NCI-H2196 treated with DMSO at 0.1 percent for 48 hours (cell line): ENCODE results near the gene GOLGA6L7.
"Not testable (repeated sequence)": the region's sequence is repeated elsewhere in the genome, so short reads cannot be mapped to it uniquely, and the experiment has no call there.

ENCODE experiments used
- DNase-seq: peaks from one replicate; lab custom pipeline; 2025; ENCODE audit not compliant: unreplicated experiment; lab: John Stamatoyannopoulos, UW

GOLGA6L7 gene

GRCh38 chr15:28884151-28884940 is 35.9 kb upstream of the GOLGA6L7 start:
- no peak for DNase-seq

GRCh38 chr15:28881600-28881999 is 33.2 kb upstream of the GOLGA6L7 start:
- no peak for DNase-seq

- no peak for DNase-seq
Measured at GRCh38 chr15:28881170-28881569, 32.7 kb upstream of the GOLGA6L7 start.

GRCh38 chr15:28880680-28881079 is 32.2 kb upstream of the GOLGA6L7 start:
- DNase-seq = no peak

- DNase-seq = no peak
Measured at GRCh38 chr15:28879551-28879950, 31.1 kb upstream of the GOLGA6L7 start.

- DNase-seq = no peak
Measured at GRCh38 chr15:28878209-28878608, 29.8 kb upstream of the GOLGA6L7 start.

- DNase-seq = no peak
Measured at GRCh38 chr15:28876845-28877185, 28.4 kb upstream of the GOLGA6L7 start.

- no peak for DNase-seq
Measured at GRCh38 chr15:28876131-28876844, 27.8 kb upstream of the GOLGA6L7 start.

GRCh38 chr15:28875461-28876000 is 27.1 kb upstream of the GOLGA6L7 start:
- no peak for DNase-seq

- no peak for DNase-seq
Measured at GRCh38 chr15:28873585-28874190, 25.2 kb upstream of the GOLGA6L7 start.

- DNase-seq = no peak
Measured at GRCh38 chr15:28873006-28873405, 24.6 kb upstream of the GOLGA6L7 start.

- no peak for DNase-seq
Measured at GRCh38 chr15:28871168-28871567, 22.7 kb upstream of the GOLGA6L7 start.

GRCh38 chr15:28868744-28869345 is 20.4 kb upstream of the GOLGA6L7 start:
- no peak for DNase-seq

- not testable (repeated sequence) for DNase-seq
Measured at GRCh38 chr15:28861589-28862293, 13.3 kb upstream of the GOLGA6L7 start.

GRCh38 chr15:28861031-28861534 is 12.6 kb upstream of the GOLGA6L7 start:
- no peak for DNase-seq

- DNase-seq = not testable (repeated sequence)
Measured at GRCh38 chr15:28854578-28854977, 6.1 kb upstream of the GOLGA6L7 start.

GRCh38 chr15:28853654-28854053 is 5.2 kb upstream of the GOLGA6L7 start:
- DNase-seq = not testable (repeated sequence)

- DNase-seq = not testable (repeated sequence)
Measured at GRCh38 chr15:28849766-28850165, 1.3 kb upstream of the GOLGA6L7 start.

- not testable (repeated sequence) for DNase-seq
Measured at GRCh38 chr15:28849271-28849670, 827 bp upstream of the GOLGA6L7 start.

- not testable (repeated sequence) for DNase-seq
Measured at GRCh38 chr15:28847959-28848358, 485 bp downstream of the GOLGA6L7 start.
